ENCODE results near the gene CIRBP.
A peak's percentile ranks its signal among the peaks of the same experiment; 100 is the strongest.

Gene CIRBP

GRCh38 chr19:1231729-1232637 is 37.1 kb upstream of the CIRBP start:
- DNase-seq = no peak

- no peak for DNase-seq
Measured at GRCh38 chr19:1232652-1233072, 36.5 kb upstream of the CIRBP start.

- no peak for DNase-seq
Measured at GRCh38 chr19:1233115-1233667, 35.9 kb upstream of the CIRBP start.

- DNase-seq = no peak
Measured at GRCh38 chr19:1234051-1234954, 34.8 kb upstream of the CIRBP start.

- DNase-seq = no peak
Measured at GRCh38 chr19:1234955-1235380, 34.2 kb upstream of the CIRBP start.

- DNase-seq = no peak
Measured at GRCh38 chr19:1235625-1236538, 33.2 kb upstream of the CIRBP start.

GRCh38 chr19:1236576-1236975 is 32.6 kb upstream of the CIRBP start:
- peak; percentile 29 for DNase-seq

- no peak for DNase-seq
Measured at GRCh38 chr19:1237027-1237659, 32.0 kb upstream of the CIRBP start.

GRCh38 chr19:1237754-1238368 is 31.3 kb upstream of the CIRBP start, which contains the start of gene CBARP:
CBARP (minus strand) TSS chr19:1238005; CDS start chr19:1236100, 1,905 bp downstream.
- DNase-seq = peak; percentile 66

- DNase-seq = no peak
Measured at GRCh38 chr19:1238369-1239303, 30.5 kb upstream of the CIRBP start.

- DNase-seq = no peak
Measured at GRCh38 chr19:1239420-1239795, 29.7 kb upstream of the CIRBP start.

GRCh38 chr19:1239796-1240737 is 29.1 kb upstream of the CIRBP start:
- DNase-seq = peak; percentile 93

- no peak for DNase-seq
Measured at GRCh38 chr19:1240925-1241324, 28.2 kb upstream of the CIRBP start.

- peak; percentile 94 for DNase-seq
Measured at GRCh38 chr19:1241417-1242095, 27.6 kb upstream of the CIRBP start, which contains the start of gene ATP5F1D. ATP5F1D (plus strand) TSS chr19:1241751; CDS start chr19:1241851, 100 bp downstream.

- DNase-seq = peak; percentile 56
Measured at GRCh38 chr19:1243768-1244692, 25.1 kb upstream of the CIRBP start.

GRCh38 chr19:1244693-1245451 is 24.3 kb upstream of the CIRBP start:
- no peak for DNase-seq
